HCT116 (cell line): ENCODE data around the gene STARD5. TPM values are rescaled to one million over a fixed set of nuclear protein-coding genes. Genes with fewer than 3 reads are reported as not detected.

Source experiments
- ATAC-seq: fragments of 200-7000 bp; cut with Tn5 transposase; 2 replicates; pipeline ENCODE4 v1.9.1; 2020; ENCODE audit warnings: mild to moderate bottlenecking, moderate library complexity
- BruUV-seq: library from RNA; stranded (reverse); fragments of 400-500 nt; replicated peaks from 2 replicates; lab custom pipeline; 2021; lab: Mats Ljungman, UMichigan
- CTCF ChIA-PET: fragments of 300-600 bp; sonication (Branson Sonifier 250); formaldehyde crosslinking; loops from one replicate; lab custom pipeline; 2021; ENCODE audit warnings: antibody characterized with exemption; lab: Charles Lee
- POLR2A ChIA-PET: fragments of 300-600, 350-600 bp; sonication (Branson Sonifier 250); formaldehyde crosslinking; loops from one replicate; lab custom pipeline; 2021; ENCODE audit warnings: antibody characterized with exemption; lab: Charles Lee
- RAD21 ChIA-PET, 2 experiments: fragments of 300-600 bp; sonication (Branson Sonifier 250); formaldehyde crosslinking; loops; one replicate each; lab custom pipeline; 2023; ENCODE audit warnings: low total read pairs in 2 of 2; ENCODE audit not compliant: uncharacterized antibody in 2 of 2, unreplicated experiment in 2 of 2, low non-redundant PET in 1 of 2; lab: Charles Lee
- DNase-seq: peaks from one replicate; pipeline ENCODE4 v3.0.0-alpha.2; 2010; ENCODE audit warnings: low read depth, low spot score
- H2AFZ ChIP-seq: fragments of 200-600 bp; shearing (Covaris generic), sonication (generic); 2 replicates; pipeline ENCODE4 v1.6.1; 2017; ENCODE audit warnings: low read depth, mixed run types, mixed read lengths, antibody characterized with exemption, low read length; ENCODE audit not compliant: poor library complexity, severe bottlenecking
- H3K27ac ChIP-seq: 2 replicates; pipeline ENCODE4 v1.5.1; 2012; ENCODE audit warnings: low read depth, low read length
- H3K27me3 ChIP-seq: fragments of 200-600 bp; sonication (generic); 2 replicates; pipeline ENCODE4 v1.6.1; 2016; ENCODE audit warnings: mixed run types, low read length, mixed read lengths; ENCODE audit not compliant: insufficient read depth
- H3K36me3 ChIP-seq, 2 experiments: fragments of 200-500 bp in 1 of 2; fragments of 200-600 bp in 1 of 2; sonication (Bioruptor generic) in 1 of 2; sonication (generic) in 1 of 2; 2 replicates each; pipeline versions ENCODE4 v1.5.1 to v1.6.1; 2014 to 2016; ENCODE audit warnings: low read length in 2 of 2, inconsistent platforms in 1 of 2, mixed read lengths in 1 of 2, mixed run types in 1 of 2; ENCODE audit not compliant: insufficient read depth in 2 of 2, control insufficient read depth in 1 of 2
- H3K4me1 ChIP-seq, 2 experiments: fragments of 200-600 bp in 1 of 2; sonication (generic) in 1 of 2; 2 replicates each; pipeline versions ENCODE4 v1.5.1 to v1.6.1; 2012 to 2017; ENCODE audit warnings: low read length in 2 of 2, inconsistent platforms in 1 of 2, mild to moderate bottlenecking in 1 of 2, mixed read lengths in 1 of 2, mixed run types in 1 of 2, moderate library complexity in 1 of 2; ENCODE audit not compliant: insufficient read depth in 2 of 2, control insufficient read depth in 1 of 2
- H3K4me2 ChIP-seq: fragments of 200-600 bp; sonication (generic); 2 replicates; pipeline ENCODE4 v1.6.1; 2017; ENCODE audit warnings: mixed run types, low read length, mixed read lengths
- H3K4me3 ChIP-seq, 2 experiments: fragments of 200-600 bp in 1 of 2; sonication (generic) in 1 of 2; replicated peaks in 1 of 2; 2 replicates each; pipeline ENCODE4 v1.5.1; 2011 to 2016; ENCODE audit warnings: low read length in 2 of 2, control low read depth in 1 of 2, low read depth in 1 of 2, mild to moderate bottlenecking in 1 of 2, mixed read lengths in 1 of 2, mixed run types in 1 of 2
- H3K79me2 ChIP-seq: fragments of 200-600 bp; sonication (generic); 2 replicates; pipeline ENCODE4 v1.6.1; 2017; ENCODE audit warnings: mild to moderate bottlenecking, mixed run types, low read length, moderate library complexity, mixed read lengths; ENCODE audit not compliant: insufficient read depth
- H3K9ac ChIP-seq: fragments of 200-600 bp; sonication (generic); 2 replicates; pipeline ENCODE4 v1.6.1; 2016; ENCODE audit warnings: low read length, mixed read lengths
- H3K9me2 ChIP-seq: fragments of 200-600 bp; sonication (generic), shearing (Covaris generic); 2 replicates; pipeline ENCODE4 v1.6.1; 2017; ENCODE audit warnings: mixed run types, mild to moderate bottlenecking, moderate library complexity; ENCODE audit not compliant: insufficient read depth
- H3K9me3 ChIP-seq, 2 experiments: fragments of 200-500 bp in 1 of 2; fragments of 200-600 bp in 1 of 2; sonication (Bioruptor generic) in 1 of 2; sonication (generic) in 1 of 2; 2 replicates each; pipeline ENCODE4 v1.6.1; 2014 to 2017; ENCODE audit warnings: low read length in 2 of 2, mixed read lengths in 2 of 2, inconsistent platforms in 1 of 2, low read depth in 1 of 2, mild to moderate bottlenecking in 1 of 2, mixed run types in 1 of 2, moderate library complexity in 1 of 2; ENCODE audit not compliant: control insufficient read depth in 1 of 2, insufficient read depth in 1 of 2
- H4K20me1 ChIP-seq: fragments of 200-600 bp; sonication (generic), shearing (Covaris generic); 2 replicates; pipeline ENCODE4 v1.6.1; 2017; ENCODE audit warnings: mixed run types, mild to moderate bottlenecking, moderate library complexity; ENCODE audit not compliant: insufficient read depth
- CBX3 ChIP-seq: IDR thresholded peaks from 2 replicates; pipeline ENCODE4 v1.6.1; 2012; ENCODE audit warnings: low read depth
- CTCF ChIP-seq, 3 experiments: fragments of 200-600 bp in 1 of 3; sonication (generic) in 1 of 3; IDR thresholded peaks in 2 of 3; conservative IDR thresholded peaks in 1 of 3; 2 replicates each; pipeline ENCODE4 v1.5.1; 2012 to 2017; ENCODE audit warnings: low read depth in 2 of 3, low read length in 2 of 3, antibody characterized with exemption in 1 of 3, borderline replicate concordance in 1 of 3, control low read depth in 1 of 3, mild to moderate bottlenecking in 1 of 3, mixed read lengths in 1 of 3, mixed run types in 1 of 3, moderate library complexity in 1 of 3; ENCODE audit not compliant: insufficient read depth in 1 of 3
- EGR1 ChIP-seq: IDR thresholded peaks from 2 replicates; pipeline ENCODE4 v1.6.1; 2012; ENCODE audit warnings: low read depth
- ELF1 ChIP-seq: IDR thresholded peaks from 2 replicates; pipeline ENCODE4 v1.6.1; 2012; ENCODE audit warnings: low read depth, borderline replicate concordance
- EZH2phosphoT487 ChIP-seq: fragments of 200-600 bp; IDR thresholded peaks from 2 replicates; pipeline ENCODE4 v1.6.1; 2018; ENCODE audit warnings: antibody characterized with exemption, borderline replicate concordance
- FOSL1 ChIP-seq: IDR thresholded peaks from 2 replicates; pipeline ENCODE4 v1.6.1; 2012; ENCODE audit warnings: low read depth
- JUND ChIP-seq: IDR thresholded peaks from 2 replicates; pipeline ENCODE4 v1.6.1; 2012
- POLR2A ChIP-seq: IDR thresholded peaks from 2 replicates; pipeline ENCODE4 v1.7.0; 2011; ENCODE audit warnings: borderline replicate concordance; ENCODE audit not compliant: insufficient read depth, insufficient read length; ENCODE audit errors: extremely low read depth
- POLR2AphosphoS5 ChIP-seq: IDR thresholded peaks from 2 replicates; pipeline ENCODE4 v1.6.1; 2011; ENCODE audit warnings: mild to moderate bottlenecking, low read depth, low read length, moderate library complexity
- RAD21 ChIP-seq: IDR thresholded peaks from 2 replicates; pipeline ENCODE4 v1.6.1; 2012; ENCODE audit warnings: low read depth, mild to moderate bottlenecking
- SIN3A ChIP-seq: IDR thresholded peaks from 2 replicates; pipeline ENCODE4 v1.6.1; 2012; ENCODE audit warnings: low read depth
- SP1 ChIP-seq: IDR thresholded peaks from 2 replicates; pipeline ENCODE4 v1.6.1; 2012; ENCODE audit warnings: low read depth
- SRF ChIP-seq: IDR thresholded peaks from 2 replicates; pipeline ENCODE4 v1.6.1; 2012; ENCODE audit warnings: low read depth
- ZBTB33 ChIP-seq: IDR thresholded peaks from 2 replicates; pipeline ENCODE4 v1.6.1; 2011; ENCODE audit warnings: mild to moderate bottlenecking, low read length, moderate library complexity; ENCODE audit not compliant: insufficient replicate concordance; ENCODE audit errors: extremely low read depth
- intact Hi-C: fragments of 100-400 bp; cut with micrococcal nuclease; formaldehyde crosslinking; loops from 2 replicates; pipeline ENCODE4 v1.10.0; 2022
- total RNA-seq: library from RNA; stranded (reverse); gene quantifications from one replicate; pipeline ENCODE4 v1.2.1, GENCODE V29; 2021; ENCODE audit not compliant: unreplicated experiment
- TF ChIP-seq, protein P1 (sequence below): IDR thresholded peaks from 2 replicates; pipeline ENCODE4 v1.6.1; 2012; ENCODE audit warnings: low read depth
- TF ChIP-seq, protein P2 (sequence below): IDR thresholded peaks from 2 replicates; pipeline ENCODE4 v1.6.1; 2012

Gene STARD5
- total RNA-seq, 1 experiment from 2014 or later = 4.0 TPM

- Histone ChIP-seq H3K9me3 (no peaks in the 10 kb centered on the region), H3K4me2 (no peak overlapping the region), H3K79me2 (no peaks in the 10 kb centered on the region), H3K36me3 (no peaks in the 10 kb centered on the region), H3K4me1 (peaks cover 10 to 17% of the 10 kb centered on the region in 2 experiments), H3K27ac (no peak overlapping the region), H2AFZ (no peak overlapping the region), H4K20me1 (no peaks in the 10 kb centered on the region), H3K4me3 (no peak overlapping the region), H3K9me2 (no peaks in the 10 kb centered on the region), H3K9ac (no peak overlapping the region), H3K27me3 (no peaks in the 10 kb centered on the region)
- BruUV-seq = no TSS peak
- no peak for DNase-seq
- intact Hi-C loops = no loop called here
- ChIA-PET CTCF (no interaction called here), POLR2A (no interaction called here), RAD21 (no interaction called here)
- TF ChIP-seq POLR2A (no peak), FOSL1 (no peak), EZH2phosphoT487 (no peak), CBX3 (no peak), ELF1 (no peak), SP1 (no peak), EGR1 (no peak), CTCF (IDR thresholded peaks at IDR 0.05 in 2 of 3, conservative IDR thresholded peaks at IDR 0.05 in 1 of 3; ENCODE audit: borderline replicate concordance in 1 of 3, insufficient read depth in 1 of 3, low read depth in 2 of 3, low read length in 2 of 3) (no peak), ZBTB33 (no peak), JUND (no peak), POLR2AphosphoS5 (no peak), RAD21 (no peak), SRF (no peak), SIN3A (no peak)
- TF ChIP-seq, protein P1, sequence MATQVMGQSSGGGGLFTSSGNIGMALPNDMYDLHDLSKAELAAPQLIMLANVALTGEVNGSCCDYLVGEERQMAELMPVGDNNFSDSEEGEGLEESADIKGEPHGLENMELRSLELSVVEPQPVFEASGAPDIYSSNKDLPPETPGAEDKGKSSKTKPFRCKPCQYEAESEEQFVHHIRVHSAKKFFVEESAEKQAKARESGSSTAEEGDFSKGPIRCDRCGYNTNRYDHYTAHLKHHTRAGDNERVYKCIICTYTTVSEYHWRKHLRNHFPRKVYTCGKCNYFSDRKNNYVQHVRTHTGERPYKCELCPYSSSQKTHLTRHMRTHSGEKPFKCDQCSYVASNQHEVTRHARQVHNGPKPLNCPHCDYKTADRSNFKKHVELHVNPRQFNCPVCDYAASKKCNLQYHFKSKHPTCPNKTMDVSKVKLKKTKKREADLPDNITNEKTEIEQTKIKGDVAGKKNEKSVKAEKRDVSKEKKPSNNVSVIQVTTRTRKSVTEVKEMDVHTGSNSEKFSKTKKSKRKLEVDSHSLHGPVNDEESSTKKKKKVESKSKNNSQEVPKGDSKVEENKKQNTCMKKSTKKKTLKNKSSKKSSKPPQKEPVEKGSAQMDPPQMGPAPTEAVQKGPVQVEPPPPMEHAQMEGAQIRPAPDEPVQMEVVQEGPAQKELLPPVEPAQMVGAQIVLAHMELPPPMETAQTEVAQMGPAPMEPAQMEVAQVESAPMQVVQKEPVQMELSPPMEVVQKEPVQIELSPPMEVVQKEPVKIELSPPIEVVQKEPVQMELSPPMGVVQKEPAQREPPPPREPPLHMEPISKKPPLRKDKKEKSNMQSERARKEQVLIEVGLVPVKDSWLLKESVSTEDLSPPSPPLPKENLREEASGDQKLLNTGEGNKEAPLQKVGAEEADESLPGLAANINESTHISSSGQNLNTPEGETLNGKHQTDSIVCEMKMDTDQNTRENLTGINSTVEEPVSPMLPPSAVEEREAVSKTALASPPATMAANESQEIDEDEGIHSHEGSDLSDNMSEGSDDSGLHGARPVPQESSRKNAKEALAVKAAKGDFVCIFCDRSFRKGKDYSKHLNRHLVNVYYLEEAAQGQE = no peak
- TF ChIP-seq, protein P2, sequence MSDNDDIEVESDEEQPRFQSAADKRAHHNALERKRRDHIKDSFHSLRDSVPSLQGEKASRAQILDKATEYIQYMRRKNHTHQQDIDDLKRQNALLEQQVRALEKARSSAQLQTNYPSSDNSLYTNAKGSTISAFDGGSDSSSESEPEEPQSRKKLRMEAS = no peak
- no peak for ATAC-seq
Measured at GRCh38 chr15:81301815-81302399, 22.0 kb downstream of the STARD5 start.
